Right lobe of liver (tissue), 4 donors: ENCODE data around the gene ALDH4A1.

Experiments used
- CTCF ChIP-seq, 4 donors: fragments of 200-600 bp in 3 of 4; fragments of 450-650 bp in 1 of 4; IDR thresholded peaks; one replicate each; pipeline versions ENCODE4 v1.5.1 to v1.8.0; 2016 to 2022; ENCODE audit warnings: antibody characterized with exemption in 4 of 4, mild to moderate bottlenecking in 2 of 4
- POLR2A ChIP-seq: fragments of 450-650 bp; IDR thresholded peaks from one replicate; pipeline ENCODE4 v1.6.1; 2017; ENCODE audit warnings: antibody characterized with exemption, mild to moderate bottlenecking
- donor health status: DM: no; HTN: no; CAD: no.
- donor health status: DM: no; HTN: no; CAD: no.
- donor health status: DM: no; HTN: yes; CAD: no.

GRCh38 chr1:18866314-18866713 is 36.0 kb downstream of the ALDH4A1 start:
- TF ChIP-seq POLR2A (no peak), CTCF (IDR thresholded peaks at IDR 0.05) (no peak)
